CD1c-positive myeloid dendritic cell (primary cell): Measurements from ENCODE around the gene RPL11.
"Not testable (repeated sequence)": the region's sequence is repeated elsewhere in the genome, so short reads cannot be mapped to it uniquely, and the experiment has no call there.

ENCODE experiments used
- DNase-seq: peaks from one replicate; pipeline ENCODE4 v3.0.0-alpha.2; 2016; ENCODE audit errors: extremely low spot score

The RPL11 gene

GRCh38 chr1:23685197-23685596 is 6.4 kb upstream of the RPL11 start:
- DNase-seq = not testable (repeated sequence)

- DNase-seq = not testable (repeated sequence)
These were observed 3.9 kb upstream of the RPL11 start for GRCh38 chr1:23687680-23688079.

- DNase-seq = not testable (repeated sequence)
These were observed 3.3 kb upstream of the RPL11 start for GRCh38 chr1:23688281-23688680.

- peak; percentile 35 for DNase-seq
These were observed 784 bp downstream of the RPL11 start for GRCh38 chr1:23692308-23692871.

- DNase-seq = no peak
These were observed 2.0 kb downstream of the RPL11 start for GRCh38 chr1:23693599-23693998.

GRCh38 chr1:23694371-23694770 is 2.8 kb downstream of the RPL11 start:
- DNase-seq = no peak

- DNase-seq = no peak
These were observed 4.1 kb downstream of the RPL11 start for GRCh38 chr1:23695667-23696066.

- no peak for DNase-seq
These were observed 4.9 kb downstream of the RPL11 start for GRCh38 chr1:23696335-23696989.

- DNase-seq = no peak
These were observed 6.9 kb downstream of the RPL11 start for GRCh38 chr1:23698466-23698865.

- no peak for DNase-seq
These were observed 7.9 kb downstream of the RPL11 start for GRCh38 chr1:23699280-23700179.

GRCh38 chr1:23701310-23701709 is 9.7 kb downstream of the RPL11 start:
- DNase-seq = no peak

GRCh38 chr1:23701996-23702395 is 10.4 kb downstream of the RPL11 start:
- no peak for DNase-seq

- no peak for DNase-seq
These were observed 13.4 kb downstream of the RPL11 start for GRCh38 chr1:23704834-23705495.

GRCh38 chr1:23709229-23709628 is 17.6 kb downstream of the RPL11 start:
- no peak for DNase-seq

- DNase-seq = no peak
These were observed 26.9 kb downstream of the RPL11 start for GRCh38 chr1:23718482-23718881.

GRCh38 chr1:23719162-23719820 is 27.7 kb downstream of the RPL11 start:
- DNase-seq = no peak

- no peak for DNase-seq
These were observed 28.8 kb downstream of the RPL11 start for GRCh38 chr1:23720256-23720995.

GRCh38 chr1:23722652-23723051 is 31.0 kb downstream of the RPL11 start:
- no peak for DNase-seq

GRCh38 chr1:23726686-23727085 is 35.1 kb downstream of the RPL11 start:
- peak; percentile 40 for DNase-seq

GRCh38 chr1:23727362-23727811 is 35.8 kb downstream of the RPL11 start:
- peak; percentile 90 for DNase-seq
